Putamen (tissue), 1 donor: Measurements from ENCODE around the gene TMEM255B.
"Not testable (repeated sequence)": the region's sequence is repeated elsewhere in the genome, so short reads cannot be mapped to it uniquely, and the experiment has no call there.

Experiments used
- DNase-seq: peaks from one replicate; pipeline ENCODE4 v3.0.0-alpha.2; 2016; ENCODE audit warnings: low spot score

The TMEM255B gene

GRCh38 chr13:113749507-113749906, 9.5 kb upstream of the TMEM255B start:
- DNase-seq = no peak

GRCh38 chr13:113749967-113750366, 9.1 kb upstream of the TMEM255B start:
- no peak for DNase-seq

DNA sequence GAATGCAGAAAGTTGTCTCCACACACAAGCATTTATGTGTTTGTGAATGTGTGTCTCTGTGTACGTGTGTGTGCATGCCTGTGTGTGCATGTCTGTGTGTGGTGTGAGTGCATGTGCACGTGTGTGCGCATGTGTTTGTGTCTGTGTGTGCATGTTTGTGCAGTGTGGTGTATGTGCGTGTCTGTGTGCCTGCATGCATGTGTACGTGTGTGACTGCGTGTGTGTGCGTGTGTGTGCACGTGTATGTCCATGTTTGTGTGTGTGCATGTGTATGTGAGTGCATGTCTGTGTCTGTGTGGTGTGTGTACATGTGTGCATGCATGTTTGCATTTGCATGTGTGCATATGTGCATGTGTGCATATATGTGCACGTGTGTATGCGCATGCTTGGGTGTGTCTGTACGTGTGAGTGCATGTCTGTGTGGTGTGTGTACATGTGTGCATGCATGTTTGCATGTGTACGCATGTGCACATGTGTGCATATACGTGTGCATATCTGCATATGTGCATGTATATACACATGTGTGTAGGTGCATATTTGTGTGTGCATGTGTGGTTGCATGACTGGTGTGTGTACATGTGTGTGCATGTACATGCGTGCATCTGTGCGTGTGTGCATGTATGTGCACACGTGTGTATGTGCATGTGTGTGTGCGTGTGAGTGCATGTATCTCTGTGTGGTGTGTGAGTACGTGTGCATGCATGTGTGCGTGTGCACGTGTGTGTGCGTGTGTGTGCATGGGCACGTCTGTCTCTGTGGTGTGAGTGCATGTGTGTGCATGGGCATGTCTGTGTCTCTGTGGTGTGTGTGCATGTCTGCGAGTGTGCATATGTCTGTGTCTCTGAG, 8.2 kb upstream of the TMEM255B start:
- DNase-seq = no peak

DNA sequence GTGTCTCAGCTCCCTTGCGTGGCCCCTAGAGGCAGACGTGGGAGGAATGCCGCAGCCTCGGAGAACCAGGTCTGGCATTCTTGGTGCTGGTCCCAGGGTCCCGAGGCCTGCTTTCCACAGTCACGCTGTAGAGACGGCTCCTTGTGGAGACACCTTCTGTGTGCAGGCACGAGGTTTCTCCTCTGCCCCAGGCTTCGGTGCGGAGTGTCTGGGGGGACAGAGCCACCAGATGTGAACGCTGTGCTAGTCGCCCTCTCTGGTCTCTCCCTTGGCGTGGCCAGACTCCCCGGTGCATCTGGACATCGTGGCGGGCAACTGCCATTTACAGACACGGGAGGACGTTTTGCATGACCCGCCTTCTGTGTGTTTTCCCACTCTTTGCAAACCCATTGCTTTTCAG, 7.5 kb upstream of the TMEM255B start:
- DNase-seq = no peak

- DNase-seq = not testable (repeated sequence)
Observed at GRCh38 chr13:113752211-113752986, 6.6 kb upstream of the TMEM255B start.

GRCh38 chr13:113753171-113753570, 5.9 kb upstream of the TMEM255B start:
- no peak for DNase-seq

- DNase-seq = no peak
Observed at GRCh38 chr13:113754242-113754641, 4.8 kb upstream of the TMEM255B start.

- no peak for DNase-seq
Observed at GRCh38 chr13:113754691-113755090, 4.3 kb upstream of the TMEM255B start.

DNA sequence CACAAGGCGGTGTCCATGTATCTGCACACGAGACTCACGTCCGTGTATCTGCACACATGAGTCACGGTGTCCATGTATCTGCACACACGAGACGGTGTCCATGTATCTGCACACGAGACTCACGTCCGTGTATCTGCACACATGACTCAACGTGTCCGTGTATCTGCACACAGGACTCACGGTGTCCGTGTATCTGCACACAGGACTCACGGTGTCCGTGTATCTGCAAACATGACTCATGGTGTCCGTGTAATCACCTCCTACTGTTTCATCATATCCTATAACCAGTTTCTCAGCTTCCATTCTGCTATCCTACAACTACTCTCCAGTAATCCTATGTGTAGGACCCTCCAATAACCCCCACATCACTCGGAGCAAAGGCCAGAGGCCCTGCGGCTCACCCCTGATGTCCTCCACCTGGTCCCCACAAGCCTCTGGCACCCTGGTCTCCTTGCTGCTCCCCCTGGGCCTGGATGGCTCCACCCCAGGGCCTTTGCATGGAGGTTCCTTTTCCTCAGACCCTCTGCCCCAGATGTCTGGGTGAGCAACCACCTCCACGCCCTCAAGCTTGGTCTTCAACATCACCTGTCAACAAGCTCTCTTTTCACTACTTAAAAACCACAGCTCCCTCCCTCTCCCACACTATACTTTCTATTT, 2.5 kb upstream of the TMEM255B start:
- no peak for DNase-seq

DNA sequence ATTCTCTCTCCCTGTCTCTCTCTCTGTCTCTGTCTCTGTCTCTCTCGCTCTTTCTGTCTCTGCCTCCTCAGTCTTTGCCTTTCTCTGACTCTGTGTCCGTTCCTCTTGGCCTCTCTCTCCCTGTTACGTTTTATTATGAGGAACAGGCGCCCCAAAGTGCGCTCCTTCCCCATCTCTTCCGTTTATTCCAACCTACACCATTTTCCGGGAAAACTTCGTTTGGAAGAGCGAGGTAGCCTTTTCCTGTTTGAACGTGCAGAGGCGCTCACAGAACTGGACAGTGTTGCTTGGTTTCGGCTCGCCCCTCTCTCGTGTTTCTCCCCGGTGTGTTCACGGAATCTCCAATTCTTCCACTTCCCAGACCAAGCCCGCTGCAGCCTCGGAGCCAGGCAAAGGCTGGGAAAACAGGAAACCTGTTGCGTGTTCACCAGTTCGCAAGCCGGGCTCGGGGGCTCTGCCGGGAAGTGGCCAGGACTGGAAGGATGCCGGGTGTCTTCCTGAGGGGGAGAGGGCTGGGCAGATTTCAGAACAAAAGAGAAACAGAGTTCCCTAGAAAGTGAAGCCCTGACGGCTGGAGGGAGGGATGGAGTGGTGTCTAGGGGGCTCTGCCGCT, 605 bp downstream of the TMEM255B start:
- DNase-seq = no peak

DNA sequence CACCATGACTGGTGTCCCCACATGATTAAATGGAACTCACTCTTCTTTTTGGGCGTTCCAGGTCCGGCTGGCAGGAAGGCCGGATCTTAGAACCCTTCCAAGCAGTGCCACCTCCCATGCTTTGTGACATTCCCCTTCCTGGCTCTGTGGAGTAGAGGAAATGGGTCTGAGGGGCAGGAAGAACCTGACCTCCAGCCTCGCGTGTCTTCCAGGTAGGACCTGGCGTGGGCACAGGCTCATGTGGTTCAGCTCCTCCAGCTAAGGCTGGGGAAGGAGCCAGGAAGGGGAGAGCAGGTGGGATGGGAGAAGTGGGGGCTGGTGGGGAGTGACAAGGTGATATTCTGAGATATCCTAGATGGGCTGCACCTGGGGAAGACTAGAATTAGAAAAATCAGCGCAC, 2.1 kb downstream of the TMEM255B start:
- DNase-seq = no peak

DNA sequence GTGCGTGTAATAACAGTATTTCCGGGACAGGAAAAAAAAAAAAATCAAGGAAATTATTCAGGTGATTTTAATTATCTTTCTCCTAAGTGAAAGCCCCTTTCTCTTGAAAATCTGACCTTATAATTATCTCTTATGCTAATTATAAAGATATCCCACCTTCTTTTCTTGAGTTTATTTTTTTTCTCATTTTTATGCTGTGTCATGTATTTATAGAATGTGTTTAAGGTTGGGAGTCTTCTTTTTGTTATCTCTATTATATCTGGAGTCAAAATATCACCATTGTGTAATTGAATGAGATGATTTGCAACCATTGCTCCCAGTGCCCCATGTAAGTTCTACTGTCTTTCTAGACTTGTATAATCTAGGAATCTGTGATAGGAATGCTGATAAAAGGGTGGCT, 3.0 kb downstream of the TMEM255B start:
- DNase-seq = no peak

DNA sequence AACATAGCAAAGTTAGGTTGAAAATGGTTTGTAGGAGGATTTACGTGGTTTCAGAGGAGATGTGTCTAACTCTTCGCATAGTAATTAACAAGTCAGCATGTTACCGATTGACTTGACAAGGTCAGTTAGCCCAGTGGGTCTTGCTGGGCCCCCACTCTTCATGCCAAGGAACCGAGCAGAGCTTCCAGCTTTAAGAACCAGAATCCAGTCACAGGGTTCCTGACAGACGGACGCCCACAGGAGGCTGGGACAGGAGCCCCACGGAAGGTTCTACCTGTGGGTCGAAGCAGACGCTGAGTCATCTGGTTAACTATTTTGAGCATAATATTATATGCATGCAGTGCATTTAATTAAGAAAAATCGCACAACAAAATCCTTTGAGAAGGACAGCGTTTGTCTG, 3.5 kb downstream of the TMEM255B start:
- DNase-seq = no peak

GRCh38 chr13:113763254-113763653, 4.2 kb downstream of the TMEM255B start:
- no peak for DNase-seq

DNA sequence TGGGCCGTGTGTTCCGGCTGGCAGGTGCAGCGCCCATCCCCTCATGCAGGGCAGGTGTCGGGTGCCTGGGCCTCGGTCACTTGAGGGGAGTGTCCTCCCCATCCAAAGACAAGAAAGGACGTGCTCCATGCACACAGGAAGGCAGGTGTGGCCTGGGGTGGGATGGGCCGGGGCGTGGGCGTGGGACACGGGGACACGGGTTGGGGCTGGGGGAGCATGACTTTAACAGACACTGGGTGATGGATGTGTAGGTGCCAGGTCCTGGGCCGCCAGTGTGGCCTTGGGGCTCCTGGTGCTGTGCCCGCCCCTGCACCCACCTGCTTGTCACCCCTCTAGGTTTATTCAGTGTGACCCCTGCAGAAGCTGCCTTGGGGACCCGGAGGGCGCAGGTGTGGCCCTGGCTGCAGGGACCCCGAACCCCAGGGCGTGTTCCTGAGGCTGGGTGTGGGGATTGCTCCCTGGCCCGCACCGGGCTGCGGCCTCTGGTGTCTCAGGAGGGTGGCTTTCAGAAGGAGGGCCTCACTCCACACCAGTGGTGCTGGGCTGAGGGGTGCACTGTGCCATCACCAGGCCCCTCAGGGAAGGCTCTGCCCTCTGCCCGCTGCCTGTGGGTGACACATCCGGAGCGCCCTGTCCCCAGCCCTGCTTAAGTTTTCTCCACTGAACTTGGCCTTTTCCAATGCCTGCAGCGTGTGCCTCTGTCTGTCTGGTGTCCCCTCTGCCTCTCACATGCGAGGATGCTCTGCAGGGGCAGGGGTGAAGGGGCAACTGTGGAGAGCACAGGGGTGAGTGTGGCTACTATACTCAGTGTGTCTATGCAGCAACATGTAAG, 5.2 kb downstream of the TMEM255B start:
- DNase-seq = no peak

- DNase-seq = no peak
Observed at GRCh38 chr13:113764793-113765563, 6.0 kb downstream of the TMEM255B start.

- DNase-seq = no peak
Observed at GRCh38 chr13:113765564-113765910, 6.5 kb downstream of the TMEM255B start.

- no peak for DNase-seq
Observed at GRCh38 chr13:113766035-113766800, 7.2 kb downstream of the TMEM255B start.

- DNase-seq = no peak
Observed at GRCh38 chr13:113767366-113767765, 8.3 kb downstream of the TMEM255B start.
